Measurements from ENCODE around the gene STAP1. TPM values are rescaled to one million over a fixed set of nuclear protein-coding genes. Genes with fewer than 3 reads are reported as not detected.

STAP1 gene
- total and polyA plus RNA-seq, 2 experiments from 2014 or later: not detected

- TF ChIP-seq REST (IDR thresholded peaks at IDR 0.05; ENCODE audit: unreplicated experiment) (no peak), CTCF (conservative IDR thresholded peaks at IDR 0.05; ENCODE audit: low read depth in 2 of 2) (no peak), POLR2AphosphoS5 (IDR thresholded peaks at IDR 0.05; ENCODE audit: low read depth) (no peak), EZH2phosphoT487 (IDR thresholded peaks at IDR 0.05; ENCODE audit: unreplicated experiment) (no peak)
Measured at GRCh38 chr4:67603310-67604028, 44.9 kb downstream of the STAP1 start (continued).

GRCh38 chr4:67604029-67604381, 45.5 kb downstream of the STAP1 start:
- no peaks in the 10 kb centered on the region for H3F3A ChIP-seq (replicated peaks; ENCODE audit: low read depth)
- no peak overlapping the region for H2AFZ ChIP-seq
- Mint-ChIP-seq H3K36me3 (ENCODE audit: low read depth) (peaks cover 5% of the 10 kb centered on the region; the same call in 2 of the 3 replicates), H3K27me3 (ENCODE audit: insufficient read depth, low read depth, poor library complexity) (peaks cover 1% of the 10 kb centered on the region), H3K4me3 (no peak overlapping the region), H3K4me1 (peaks cover 10% of the 10 kb centered on the region), H3K9me3 (peaks cover 10% of the 10 kb centered on the region; the same call in 2 of the 3 replicates), H3K27ac (peak overlapping the region; percentile 56; the same call in 1 of the 2 replicates)
- no peak for ATAC-seq
- no peaks in the 10 kb centered on the region for H3K79me2 ChIP-seq (replicated peaks; ENCODE audit: insufficient read depth)
- no peaks in the 10 kb centered on the region for H3K4me1 ChIP-seq (ENCODE audit: insufficient read depth)
- no peaks in the 10 kb centered on the region; the same call in 1 of the 2 replicates for H3K36me3 ChIP-seq (ENCODE audit: insufficient read depth)
- DNase-seq (ENCODE audit: low spot score): no peak
- no peak overlapping the region for H3K27ac ChIP-seq (ENCODE audit: low read depth)
- no peaks in the 10 kb centered on the region for H4K20me1 ChIP-seq (replicated peaks; ENCODE audit: insufficient read depth)
- H3K9me2 ChIP-seq (ENCODE audit: insufficient read depth): 0 out of 2 replicates have a peak, but pooled peaks cover 7% of the 10 kb centered on the region
- no peak overlapping the region for H3K4me2 ChIP-seq
- no peaks in the 10 kb centered on the region for H3K27me3 ChIP-seq (ENCODE audit: insufficient read depth)
- no peak overlapping the region for H3K4me3 ChIP-seq
- TF ChIP-seq ZNF114 (CRISPR knock-in tag; IDR thresholded peaks at IDR 0.05) (no peak), EZH2 (IDR thresholded peaks at IDR 0.05; ENCODE audit: low read depth, unreplicated experiment) (no peak), STAT1 (IDR thresholded peaks at IDR 0.05; ENCODE audit: unreplicated experiment) (no peak), REST (IDR thresholded peaks at IDR 0.05; ENCODE audit: unreplicated experiment) (no peak), NANOG (IDR thresholded peaks at IDR 0.05; ENCODE audit: borderline replicate concordance) (no peak), JUNB (IDR thresholded peaks at IDR 0.05; ENCODE audit: unreplicated experiment) (no peak), POLR2AphosphoS5 (IDR thresholded peaks at IDR 0.05; ENCODE audit: low read depth) (no peak), ZNF331 (CRISPR knock-in tag; IDR thresholded peaks at IDR 0.05; ENCODE audit: low read depth) (no peak), ETS1 (IDR thresholded peaks at IDR 0.05) (no peak), CREB1 (CRISPR knock-in tag; IDR thresholded peaks at IDR 0.05; ENCODE audit: low read depth) (no peak), EZH2phosphoT487 (IDR thresholded peaks at IDR 0.05; ENCODE audit: unreplicated experiment) (no peak), CTCF (conservative IDR thresholded peaks at IDR 0.05; ENCODE audit: low read depth in 2 of 2) (no peak)
